Measurements from ENCODE around the gene REG4.

- no peak for TF ChIP-seq CTCF (IDR thresholded peaks at IDR 0.05; ENCODE audit: low read depth, low read length, missing input control)
- no peak for TF ChIP-seq TAF1 (conservative IDR thresholded peaks at IDR 0.05)
- TF ChIP-seq REST (IDR thresholded peaks at IDR 0.05): no peak
- no peak for TF ChIP-seq RAD21 (IDR thresholded peaks at IDR 0.05)
These were observed 11.1 kb upstream of the REG4 start for GRCh38 chr1:119822406-119822805.

All from liver (tissue), 3 donors.